ENCODE measurements around the gene GBP2.
"Not testable (repeated sequence)": the region's sequence is repeated elsewhere in the genome, so short reads cannot be mapped to it uniquely, and the experiment has no call there.

GBP2 gene

GRCh38 chr1:89125913-89126580, at the start of gene GBP2:
GBP2 (minus strand) TSS chr1:89126114; CDS start chr1:89121966, 4,148 bp downstream.
- DNase-seq = peak; percentile 68

GRCh38 chr1:89174491-89174890, 48.6 kb upstream of the GBP2 start:
- no peak for DNase-seq

GRCh38 chr1:89172468-89173143, 46.7 kb upstream of the GBP2 start:
- DNase-seq = no peak

- no peak for DNase-seq
Measured at GRCh38 chr1:89171067-89171438, 45.1 kb upstream of the GBP2 start.

GRCh38 chr1:89170170-89171066, 44.5 kb upstream of the GBP2 start:
- no peak for DNase-seq

GRCh38 chr1:89169166-89169565, 43.3 kb upstream of the GBP2 start:
- no peak for DNase-seq

- no peak for DNase-seq
Measured at GRCh38 chr1:89167590-89168230, 41.8 kb upstream of the GBP2 start.

- no peak for DNase-seq
Measured at GRCh38 chr1:89166705-89167104, 40.8 kb upstream of the GBP2 start.

- no peak for DNase-seq
Measured at GRCh38 chr1:89165811-89166210, 39.9 kb upstream of the GBP2 start.

GRCh38 chr1:89151047-89151446, 25.1 kb upstream of the GBP2 start:
- no peak for DNase-seq

GRCh38 chr1:89149976-89150375, 24.1 kb upstream of the GBP2 start:
- DNase-seq = no peak

GRCh38 chr1:89149229-89149628, 23.3 kb upstream of the GBP2 start:
- no peak for DNase-seq

- DNase-seq = no peak
Measured at GRCh38 chr1:89147678-89148658, 22.1 kb upstream of the GBP2 start.

- no peak for DNase-seq
Measured at GRCh38 chr1:89146721-89147120, 20.8 kb upstream of the GBP2 start.

GRCh38 chr1:89143484-89143883, 17.6 kb upstream of the GBP2 start:
- no peak for DNase-seq

GRCh38 chr1:89142160-89142559, 16.2 kb upstream of the GBP2 start:
- no peak for DNase-seq

- no peak for DNase-seq
Measured at GRCh38 chr1:89133747-89134146, 7.8 kb upstream of the GBP2 start.

- no peak for DNase-seq
Measured at GRCh38 chr1:89130716-89131115, 4.8 kb upstream of the GBP2 start.

GRCh38 chr1:89129911-89130310, 4.0 kb upstream of the GBP2 start:
- no peak for DNase-seq

GRCh38 chr1:89128003-89128458, 2.1 kb upstream of the GBP2 start:
- not testable (repeated sequence) for DNase-seq

Measured in amniotic stem cell (primary cell).